NCI-H1930 (cell line): Measurements from ENCODE around the gene TANGO2.

ENCODE experiments used
- DNase-seq, 2 experiments: peaks; one replicate each; lab custom pipeline; 2025; lab: John Stamatoyannopoulos, UW

The TANGO2 gene

GRCh38 chr22:19996694-19997384, 24.1 kb upstream of the TANGO2 start:
- no peak for DNase-seq

- no peak for DNase-seq
These were observed 23.2 kb upstream of the TANGO2 start for GRCh38 chr22:19997561-19998231.

GRCh38 chr22:19998232-19998951, 22.5 kb upstream of the TANGO2 start:
- no peak for DNase-seq

- no peak for DNase-seq
These were observed 21.7 kb upstream of the TANGO2 start for GRCh38 chr22:19998991-19999820.

GRCh38 chr22:20000246-20001081, 20.4 kb upstream of the TANGO2 start:
- no peak for DNase-seq

- DNase-seq = no peak
These were observed 19.8 kb upstream of the TANGO2 start for GRCh38 chr22:20001082-20001638.

- DNase-seq = no peak
These were observed 18.8 kb upstream of the TANGO2 start for GRCh38 chr22:20002128-20002527.

- DNase-seq = no peak
These were observed 18.3 kb upstream of the TANGO2 start for GRCh38 chr22:20002636-20003035.

- DNase-seq = no peak
These were observed 17.6 kb upstream of the TANGO2 start for GRCh38 chr22:20003304-20003703.

GRCh38 chr22:20004464-20004863, 16.4 kb upstream of the TANGO2 start:
- DNase-seq = no peak

- no peak for DNase-seq
These were observed 12.5 kb upstream of the TANGO2 start for GRCh38 chr22:20008221-20008995.

- no peak for DNase-seq
These were observed 11.9 kb upstream of the TANGO2 start for GRCh38 chr22:20009018-20009491.

- no peak for DNase-seq
These were observed 11.2 kb upstream of the TANGO2 start for GRCh38 chr22:20009582-20010306.

GRCh38 chr22:20010307-20011122, 10.4 kb upstream of the TANGO2 start:
- DNase-seq = no peak

GRCh38 chr22:20011123-20011992, 9.6 kb upstream of the TANGO2 start:
- no peak for DNase-seq

GRCh38 chr22:20011993-20012740, 8.7 kb upstream of the TANGO2 start:
- DNase-seq = no peak
